Naive thymus-derived CD8-positive, alpha-beta T cell (primary cell): ENCODE data around the gene CTIF. TPM values are rescaled to one million over a fixed set of nuclear protein-coding genes. Genes with fewer than 3 reads are reported as not detected.
A peak's percentile ranks its signal among the peaks of the same experiment; 100 is the strongest.

Experiments
- ATAC-seq, 2 donors: fragments of 150-1000 bp; cut with Tn5 transposase in 1 of 2; sonication (Bioruptor Pico), chemical (Tn5 transposase) in 1 of 2; 1 replicate in 1 of 2; 2 replicates in 1 of 2; pipeline ENCODE4 v1.10.0; 2021; ENCODE audit warnings: mild to moderate bottlenecking in 2 of 2, moderate library complexity in 2 of 2
- POLR2A ChIA-PET: fragments of 350-600 bp; sonication (Branson Sonifier 250); formaldehyde crosslinking; loops from one replicate; lab custom pipeline; 2021; ENCODE audit warnings: antibody characterized with exemption; lab: Charles Lee
- DNase-seq, 10 donors: peaks; one replicate each; pipeline versions ENCODE4 v3.0.0 to v3.0.0-alpha.2; 2020 to 2022
- H3K27ac Mint-ChIP-seq, 10 donors: one replicate each; pipeline ENCODE4 v1.8.0; 2020 to 2022; ENCODE audit warnings: mild to moderate bottlenecking in 10 of 10, mixed read lengths in 10 of 10, moderate library complexity in 4 of 10, inconsistent platforms in 1 of 10
- H3K27me3 Mint-ChIP-seq, 5 donors: one replicate each; pipeline ENCODE4 v1.8.0; 2021 to 2022; ENCODE audit warnings: mixed read lengths in 5 of 5
- H3K36me3 Mint-ChIP-seq, 3 donors: one replicate each; pipeline ENCODE4 v1.8.0; 2020 to 2022; ENCODE audit warnings: mixed read lengths in 3 of 3, mild to moderate bottlenecking in 2 of 3, inconsistent platforms in 1 of 3
- H3K4me1 Mint-ChIP-seq, 4 donors: one replicate each; pipeline ENCODE4 v1.8.0; 2021 to 2022; ENCODE audit warnings: mixed read lengths in 4 of 4
- H3K4me3 Mint-ChIP-seq, 10 donors: one replicate each; pipeline ENCODE4 v1.8.0; 2020 to 2022; ENCODE audit warnings: mild to moderate bottlenecking in 10 of 10, mixed read lengths in 10 of 10, moderate library complexity in 6 of 10, inconsistent platforms in 1 of 10
- H3K9me3 Mint-ChIP-seq, 9 donors: one replicate each; pipeline ENCODE4 v1.8.0; 2020 to 2022; ENCODE audit warnings: mixed read lengths in 9 of 9, mild to moderate bottlenecking in 3 of 9, inconsistent platforms in 1 of 9, moderate library complexity in 1 of 9
- polyA plus RNA-seq, 3 donors: library from polyadenylated mRNA; unstranded; fragments of 300-500 nt; fragmentation: Illumina TruSeq; gene quantifications; one replicate each; pipeline ENCODE4 v1.2.3, GENCODE V29; 2021
- total RNA-seq, 8 experiments: library from RNA in 2 of 8; stranded (reverse) in 2 of 8; gene quantifications; one replicate each; pipeline ENCODE4 v1.2.3 and lab custom pipeline; 2021 to 2026

CTIF gene
- total and polyA plus RNA-seq, 5 experiments from 2014 or later, result 0.06 to 3.4 (median 2.0) TPM; not detected in 2

GRCh38 chr18:48848641-48849143 is 309.9 kb downstream of the CTIF start:
- Mint-ChIP-seq H3K27me3 (no peaks in the 10 kb centered on the region), H3K4me3 (no peak overlapping the region), H3K36me3 (no peaks in the 10 kb centered on the region), H3K9me3 (peaks cover 0 to 20% (median 0%) of the 10 kb centered on the region in 9 donors), H3K27ac (no peak overlapping the region), H3K4me1 (peaks cover 39 to 57% (median 47%) of the 10 kb centered on the region in 4 donors)
- ATAC-seq, result no peak
- DNase-seq, result no peak
- POLR2A ChIA-PET, result interaction anchor here (0.8 kb wide), 1 partner anchor 27 kb away, joined by 3 read pairs; no protein-coding TSS in a partner anchor

DNA sequence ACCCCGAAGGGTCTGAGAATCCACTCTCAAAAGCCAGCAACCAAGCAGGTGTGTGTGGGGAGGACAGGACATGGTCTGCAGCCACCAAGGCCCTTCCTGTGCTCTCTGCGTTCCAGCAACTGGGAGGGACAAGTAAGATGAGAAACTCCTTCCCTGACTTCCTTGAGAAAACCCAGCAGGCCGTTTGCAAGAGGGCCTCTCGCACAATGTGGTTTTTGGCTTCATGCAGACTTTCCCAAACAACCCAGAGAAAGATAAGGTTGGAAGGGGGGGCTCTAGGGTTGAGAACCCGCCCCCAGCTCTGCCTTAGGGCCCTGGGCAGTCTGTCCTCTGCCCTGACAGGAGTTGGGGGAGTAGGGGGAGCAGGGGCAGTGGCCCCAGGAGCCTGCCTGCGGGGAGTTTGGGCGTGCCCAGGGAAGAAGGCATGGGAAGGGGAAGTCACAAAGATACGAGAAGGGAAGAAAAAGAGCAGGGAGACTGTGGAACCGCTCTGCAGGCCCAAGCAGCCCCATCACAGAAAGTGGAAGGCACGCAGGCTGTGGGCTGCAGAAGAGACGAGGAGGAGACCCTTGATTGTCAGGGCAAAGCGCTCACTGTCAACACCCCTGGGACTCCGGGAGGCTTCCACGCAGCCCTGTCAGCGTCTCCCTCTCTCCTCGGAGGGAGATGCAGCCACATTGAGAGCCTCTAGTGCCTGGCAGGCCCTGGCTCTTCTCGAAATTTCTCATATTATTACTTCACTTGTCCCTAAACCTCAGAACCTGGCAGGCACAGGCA is 312.2 kb downstream of the CTIF start:
- no peaks in the 10 kb centered on the region for H3K27me3 Mint-ChIP-seq
- H3K9me3 Mint-ChIP-seq, result peaks cover 0 to 11% (median 0%) of the 10 kb centered on the region in 9 donors
- peaks cover 30 to 41% (median 36%) of the 10 kb centered on the region in 4 donors for H3K4me1 Mint-ChIP-seq
- H3K36me3 Mint-ChIP-seq, result no peaks in the 10 kb centered on the region
- no peak for ATAC-seq
- POLR2A ChIA-PET, result interaction anchor here (1.6 kb wide), 1 partner anchor 17 kb away, joined by 4 read pairs; no protein-coding TSS in a partner anchor
- peak overlapping the region in 4 of 10 donors; percentile 40 to 66 (median 54) for H3K27ac Mint-ChIP-seq
- DNase-seq, result no peak
- H3K4me3 Mint-ChIP-seq, result peak overlapping the region in 5 of 10 donors; percentile 25 to 52 (median 41)

- DNase-seq, result peak in 1 of 10 donors; percentile 22
- Mint-ChIP-seq H3K4me3 (peak overlapping the region in 6 of 10 donors; percentile 25 to 52 (median 40)), H3K27me3 (no peaks in the 10 kb centered on the region), H3K27ac (peak overlapping the region in 5 of 10 donors; percentile 40 to 87 (median 60)), H3K36me3 (no peaks in the 10 kb centered on the region), H3K4me1 (peaks cover 27 to 42% (median 35%) of the 10 kb centered on the region in 4 donors), H3K9me3 (peaks cover 0 to 5% (median 0%) of the 10 kb centered on the region in 9 donors)
- POLR2A ChIA-PET, result interaction anchor here (0.8 to 1.6 kb wide), 2 partner anchors 17 to 103 kb away, joined by 3 to 4 read pairs; no protein-coding TSS in a partner anchor
- peak; percentile 69 to 78 for ATAC-seq
Observed at GRCh38 chr18:48851599-48851960, 312.7 kb downstream of the CTIF start.

GRCh38 chr18:48852292-48852691 is 313.5 kb downstream of the CTIF start:
- ATAC-seq, result no peak
- POLR2A ChIA-PET, result interaction anchor here (0.8 to 1.6 kb wide), 3 partner anchors 9 to 102 kb away, joined by 3 to 6 read pairs (median 4); no protein-coding TSS in a partner anchor
- Mint-ChIP-seq H3K36me3 (no peaks in the 10 kb centered on the region), H3K27ac (peak overlapping the region in 7 of 10 donors; percentile 49 to 77 (median 66)), H3K4me3 (peak overlapping the region in 4 of 10 donors; percentile 27 to 62 (median 46)), H3K4me1 (peaks cover 27 to 42% (median 35%) of the 10 kb centered on the region in 4 donors), H3K9me3 (no peaks in the 10 kb centered on the region), H3K27me3 (no peaks in the 10 kb centered on the region)
- no peak for DNase-seq

- DNase-seq (peak in 3 of 10 donors; percentile 26 to 56 (median 43)), ATAC-seq (peak; percentile 59 to 81)
- POLR2A ChIA-PET, result interaction anchor here (1.0 kb wide), 1 partner anchor 9 kb away, joined by 6 read pairs; no protein-coding TSS in a partner anchor
- H3K9me3 Mint-ChIP-seq, result no peaks in the 10 kb centered on the region
- H3K27me3 Mint-ChIP-seq, result no peaks in the 10 kb centered on the region
- no peaks in the 10 kb centered on the region for H3K36me3 Mint-ChIP-seq
- peaks cover 27 to 42% (median 35%) of the 10 kb centered on the region in 4 donors for H3K4me1 Mint-ChIP-seq
- H3K4me3 Mint-ChIP-seq, result peak overlapping the region in 5 of 10 donors; percentile 4 to 62 (median 47)
- peak overlapping the region in 7 of 10 donors; percentile 22 to 77 (median 61) for H3K27ac Mint-ChIP-seq
Observed at GRCh38 chr18:48852794-48853193, 314.0 kb downstream of the CTIF start.

DNA sequence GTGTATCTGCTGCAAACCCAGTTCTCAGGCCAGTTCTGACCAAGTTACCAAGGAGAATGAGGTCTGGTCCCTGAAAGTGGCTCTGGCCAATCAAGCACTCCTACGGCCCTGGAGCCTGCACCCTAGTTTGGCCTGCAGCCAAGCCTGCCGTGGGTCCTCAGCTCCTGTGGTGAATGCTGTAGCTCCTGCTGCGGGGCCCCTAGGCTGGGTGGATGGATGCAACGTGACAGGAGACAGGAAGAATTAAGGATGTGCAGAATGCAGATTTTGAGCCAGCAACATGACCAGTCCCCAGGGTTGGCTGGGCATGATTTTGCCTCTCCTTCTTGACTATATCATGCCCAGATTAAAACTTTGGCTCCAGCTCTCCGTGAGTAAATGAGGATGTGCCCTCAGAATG is 314.8 kb downstream of the CTIF start:
- Mint-ChIP-seq H3K9me3 (no peaks in the 10 kb centered on the region), H3K4me1 (peaks cover 23 to 40% (median 29%) of the 10 kb centered on the region in 4 donors), H3K27me3 (peaks cover 0 to 3% (median 0%) of the 10 kb centered on the region in 5 donors), H3K4me3 (no peak overlapping the region), H3K27ac (peak overlapping the region in 2 of 10 donors; percentile 38 to 60), H3K36me3 (no peaks in the 10 kb centered on the region)
- ATAC-seq (no peak), DNase-seq (no peak)
- POLR2A ChIA-PET, result interaction anchor here (1.0 kb wide), 1 partner anchor 10 kb away, joined by 6 read pairs; no protein-coding TSS in a partner anchor

DNA sequence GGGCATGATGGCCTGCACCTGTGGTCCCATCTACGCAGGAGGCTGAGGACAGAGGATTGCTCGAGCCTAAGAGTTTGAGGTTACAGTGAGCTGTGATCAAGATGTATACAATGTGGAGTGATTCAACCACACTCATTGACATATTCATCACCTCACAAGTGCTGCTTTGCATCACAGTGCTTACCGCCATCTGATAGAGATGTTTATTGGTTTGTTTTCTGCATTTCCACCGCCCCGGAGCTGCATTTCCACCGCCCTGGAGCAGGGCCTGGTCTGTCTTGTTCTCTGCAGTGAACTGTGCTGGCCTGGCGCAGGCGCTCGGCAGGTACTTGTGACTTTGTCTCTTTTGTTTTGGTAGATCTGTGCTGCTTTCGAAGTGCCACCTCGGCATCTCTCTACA is 315.9 kb downstream of the CTIF start:
- Mint-ChIP-seq H3K27me3 (peaks cover 0 to 3% (median 0%) of the 10 kb centered on the region in 5 donors), H3K9me3 (no peaks in the 10 kb centered on the region), H3K36me3 (no peaks in the 10 kb centered on the region), H3K4me1 (peaks cover 22 to 40% (median 29%) of the 10 kb centered on the region in 4 donors), H3K27ac (peak overlapping the region in 2 of 10 donors; percentile 24 to 62), H3K4me3 (no peak overlapping the region)
- POLR2A ChIA-PET, result no interaction called here
- DNase-seq (no peak), ATAC-seq (no peak)

DNA sequence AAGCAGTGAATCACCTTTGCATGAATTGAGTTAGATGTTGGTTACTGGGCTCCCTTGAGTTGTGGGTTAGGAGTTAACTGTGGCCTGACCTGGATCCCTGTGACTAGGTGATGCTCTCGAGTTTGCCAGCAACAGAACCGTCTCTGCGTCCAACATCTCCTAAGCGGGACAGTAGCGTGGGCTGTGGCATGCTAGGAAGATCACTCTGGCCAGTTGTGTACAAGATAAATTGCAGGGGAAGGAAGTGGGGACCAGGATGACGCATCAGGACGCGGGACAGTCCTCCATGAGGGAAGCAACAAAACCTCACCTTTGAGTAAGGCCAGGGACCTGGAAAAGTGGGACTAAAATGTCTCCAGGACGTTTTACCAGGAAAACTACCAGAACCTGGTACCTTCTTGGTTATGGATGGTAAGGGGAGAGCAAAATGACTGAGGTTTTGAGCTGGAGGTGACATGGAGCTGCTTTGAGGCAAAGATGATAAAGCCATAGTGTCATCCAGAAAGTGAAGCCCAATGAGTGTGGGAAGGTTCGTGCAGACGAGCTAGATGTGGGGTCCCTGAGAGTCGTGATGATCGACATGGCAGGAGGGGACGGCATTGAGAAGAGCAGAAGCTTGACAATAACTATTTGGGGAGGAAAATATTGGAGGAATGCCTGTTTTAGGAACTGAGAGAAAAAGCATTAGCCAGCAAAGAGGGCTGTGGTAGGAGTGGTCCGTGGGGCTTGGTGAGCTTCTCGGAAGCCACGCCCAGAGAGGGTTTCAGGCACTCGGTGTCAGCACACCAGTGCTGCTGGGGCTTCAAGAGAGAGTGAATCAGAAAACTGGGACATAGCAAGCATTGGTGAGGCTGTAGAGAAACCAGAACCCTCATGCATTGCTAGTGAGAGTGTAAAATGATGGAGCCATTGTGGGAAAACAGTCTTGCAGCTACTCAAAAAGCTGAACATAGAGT is 316.9 kb downstream of the CTIF start:
- Mint-ChIP-seq H3K36me3 (no peaks in the 10 kb centered on the region), H3K4me1 (peaks cover 20 to 38% (median 28%) of the 10 kb centered on the region in 4 donors), H3K9me3 (no peaks in the 10 kb centered on the region), H3K27ac (peak overlapping the region in 1 of 10 donors; percentile 46), H3K4me3 (no peak overlapping the region), H3K27me3 (peaks cover 0 to 3% (median 0%) of the 10 kb centered on the region in 5 donors)
- no peak for ATAC-seq
- no peak for DNase-seq
- POLR2A ChIA-PET, result no interaction called here

DNA sequence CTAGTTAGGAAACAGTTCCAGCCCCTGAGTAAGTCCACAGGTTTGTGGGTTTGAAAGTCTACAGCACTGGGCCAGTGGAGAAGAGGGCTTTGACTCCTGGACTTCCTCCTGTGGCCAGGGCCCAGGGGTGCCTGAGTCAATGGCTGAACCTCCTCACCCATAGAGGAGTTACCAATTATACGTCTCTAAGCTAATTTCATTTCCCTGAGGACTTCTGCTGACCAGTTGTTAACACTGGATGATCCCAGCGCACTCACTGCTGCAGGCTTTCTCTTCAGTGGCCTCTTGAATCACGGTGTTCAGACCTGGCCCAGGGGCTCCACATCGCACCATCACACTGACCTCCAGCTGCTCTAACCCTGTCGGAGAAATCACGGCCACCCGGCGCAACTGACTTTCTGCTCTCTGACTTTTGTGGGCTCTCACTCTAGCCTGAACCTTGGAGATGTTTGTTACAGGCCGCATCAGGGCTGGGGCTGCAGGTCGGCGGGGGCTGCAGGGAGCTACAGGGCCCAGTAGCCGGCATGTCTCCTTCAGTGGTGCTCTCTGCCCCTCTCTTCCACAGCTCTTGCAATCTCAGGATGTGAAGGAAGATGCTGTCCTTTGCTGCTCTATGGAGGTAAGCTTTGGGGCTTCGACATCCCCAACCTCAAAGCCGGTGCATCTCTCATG is 318.3 kb downstream of the CTIF start:
- peak overlapping the region in 1 of 10 donors; percentile 38 for H3K27ac Mint-ChIP-seq
- POLR2A ChIA-PET, result no interaction called here
- DNase-seq (no peak), ATAC-seq (no peak)
- H3K36me3 Mint-ChIP-seq, result no peaks in the 10 kb centered on the region
- peaks cover 0 to 3% (median 0%) of the 10 kb centered on the region in 5 donors for H3K27me3 Mint-ChIP-seq
- H3K9me3 Mint-ChIP-seq, result no peaks in the 10 kb centered on the region
- peaks cover 14 to 27% (median 18%) of the 10 kb centered on the region in 4 donors for H3K4me1 Mint-ChIP-seq
- H3K4me3 Mint-ChIP-seq, result no peak overlapping the region

DNA sequence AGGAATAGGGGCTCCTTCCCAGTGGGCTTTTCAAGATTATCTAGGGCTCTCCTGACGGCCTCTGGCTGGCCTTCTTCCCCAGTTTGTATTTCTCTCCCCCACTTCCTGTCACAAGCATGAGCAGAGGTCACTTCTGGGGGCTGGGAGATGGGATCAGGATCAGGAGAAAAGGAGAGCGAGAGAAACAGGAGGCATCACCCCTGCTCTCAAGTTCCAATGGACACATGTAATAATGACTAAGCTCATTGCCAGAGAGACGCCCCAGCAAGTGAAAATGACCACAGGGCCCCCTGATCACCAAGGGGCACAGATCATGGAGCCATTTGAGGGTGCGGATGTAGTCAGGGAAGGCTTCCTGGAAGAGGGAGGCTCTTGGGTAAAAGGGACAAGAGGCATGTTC is 319.8 kb downstream of the CTIF start:
- no peak for DNase-seq
- H3K27ac Mint-ChIP-seq, result peak overlapping the region in 2 of 10 donors; percentile 29 to 92
- no peaks in the 10 kb centered on the region for H3K36me3 Mint-ChIP-seq

More for the DNA sequence above, 319.8 kb downstream of the CTIF start:
- Mint-ChIP-seq H3K27me3 (peaks cover 0 to 3% (median 0%) of the 10 kb centered on the region in 5 donors), H3K4me3 (no peak overlapping the region), H3K9me3 (no peaks in the 10 kb centered on the region), H3K4me1 (peaks cover 0 to 12% (median 6%) of the 10 kb centered on the region in 4 donors)
- ATAC-seq, result no peak
- POLR2A ChIA-PET, result no interaction called here
